Caco-2 (cell line): ENCODE results near the gene DNAJA3. TPM values are rescaled to one million over a fixed set of nuclear protein-coding genes. Genes with fewer than 3 reads are reported as not detected.

Experiments used
- BruUV-seq: library from RNA; stranded (reverse); fragments of 400-500 nt; replicated peaks from 2 replicates; lab custom pipeline; 2021; lab: Mats Ljungman, UMichigan
- CTCF ChIA-PET: fragments of 300-600 bp; sonication (Branson Sonifier 250); formaldehyde crosslinking; loops from one replicate; lab custom pipeline; 2022; ENCODE audit warnings: antibody characterized with exemption; lab: Charles Lee
- POLR2A ChIA-PET: fragments of 300-600 bp; sonication (Branson Sonifier 250); formaldehyde crosslinking; loops from one replicate; lab custom pipeline; 2022; ENCODE audit warnings: antibody characterized with exemption; lab: Charles Lee
- DNase-seq, 2 experiments: peaks; one replicate each; pipeline versions ENCODE4 v3.0.0 to v3.0.0-alpha.2; 2020 to 2022
- H3K27me3 ChIP-seq: replicated peaks from 2 replicates; pipeline ENCODE4 v1.6.0; 2011; ENCODE audit warnings: low read length; ENCODE audit not compliant: control insufficient read depth, insufficient read depth
- H3K36me3 ChIP-seq: 2 replicates; pipeline ENCODE4 v1.5.1; 2011; ENCODE audit warnings: low read length; ENCODE audit not compliant: control insufficient read depth, insufficient read depth
- H3K4me1 ChIP-seq: fragments of 250-450 bp; sonication (Bioruptor Pico); 2 replicates; pipeline ENCODE4 v1.5.1; 2020; ENCODE audit warnings: mild to moderate bottlenecking
- H3K4me3 ChIP-seq: 2 replicates; pipeline ENCODE4 v1.5.1; 2011; ENCODE audit warnings: low read depth, mild to moderate bottlenecking, control low read depth, low read length
- H3K9me3 ChIP-seq: fragments of 250-450 bp; sonication (Bioruptor Pico); 2 replicates; pipeline ENCODE4 v1.5.1; 2020; ENCODE audit warnings: mild to moderate bottlenecking, moderate library complexity
- H3K27ac Mint-ChIP-seq: one replicate; pipeline ENCODE4 v1.8.0; 2022; ENCODE audit warnings: mixed read lengths; ENCODE audit not compliant: unreplicated experiment
- H3K27me3 Mint-ChIP-seq: one replicate; pipeline ENCODE4 v1.8.0; 2022; ENCODE audit warnings: mixed read lengths; ENCODE audit not compliant: insufficient read depth, unreplicated experiment
- H3K36me3 Mint-ChIP-seq: one replicate; pipeline ENCODE4 v1.8.0; 2022; ENCODE audit warnings: mild to moderate bottlenecking, mixed read lengths; ENCODE audit not compliant: insufficient read depth, unreplicated experiment
- H3K4me1 Mint-ChIP-seq: one replicate; pipeline ENCODE4 v1.8.0; 2022; ENCODE audit warnings: low read depth, mixed read lengths; ENCODE audit not compliant: unreplicated experiment
- H3K4me3 Mint-ChIP-seq: one replicate; pipeline ENCODE4 v1.8.0; 2022; ENCODE audit warnings: mild to moderate bottlenecking, moderate library complexity, mixed read lengths; ENCODE audit not compliant: unreplicated experiment
- H3K9me3 Mint-ChIP-seq: one replicate; pipeline ENCODE4 v1.8.0; 2022; ENCODE audit warnings: mixed read lengths; ENCODE audit not compliant: unreplicated experiment
- intact Hi-C: fragments of 100-400 bp; cut with micrococcal nuclease; formaldehyde crosslinking; loops from one replicate; pipeline ENCODE4 v1.10.0; 2022; ENCODE audit not compliant: unreplicated experiment
- total RNA-seq: library from RNA; stranded (reverse); gene quantifications from 2 replicates; pipeline ENCODE4 v1.2.3, GENCODE V29; 2022
- TF ChIP-seq, protein P1 (sequence below), 2 experiments: fragments of 200-600 bp in 1 of 2; IDR thresholded peaks; 1 replicate in 1 of 2; 2 replicates in 1 of 2; pipeline versions ENCODE4 v1.5.1 to v1.8.0; 2011 to 2022; ENCODE audit warnings: antibody characterized with exemption in 1 of 2, control low read depth in 1 of 2, inconsistent platforms in 1 of 2, low read depth in 1 of 2, low read length in 1 of 2, mild to moderate bottlenecking in 1 of 2, moderate library complexity in 1 of 2; ENCODE audit not compliant: insufficient read depth in 1 of 2, severe bottlenecking in 1 of 2, unreplicated experiment in 1 of 2

The DNAJA3 gene
- total RNA-seq, 1 experiment from 2014 or later: 77.1 TPM

DNA sequence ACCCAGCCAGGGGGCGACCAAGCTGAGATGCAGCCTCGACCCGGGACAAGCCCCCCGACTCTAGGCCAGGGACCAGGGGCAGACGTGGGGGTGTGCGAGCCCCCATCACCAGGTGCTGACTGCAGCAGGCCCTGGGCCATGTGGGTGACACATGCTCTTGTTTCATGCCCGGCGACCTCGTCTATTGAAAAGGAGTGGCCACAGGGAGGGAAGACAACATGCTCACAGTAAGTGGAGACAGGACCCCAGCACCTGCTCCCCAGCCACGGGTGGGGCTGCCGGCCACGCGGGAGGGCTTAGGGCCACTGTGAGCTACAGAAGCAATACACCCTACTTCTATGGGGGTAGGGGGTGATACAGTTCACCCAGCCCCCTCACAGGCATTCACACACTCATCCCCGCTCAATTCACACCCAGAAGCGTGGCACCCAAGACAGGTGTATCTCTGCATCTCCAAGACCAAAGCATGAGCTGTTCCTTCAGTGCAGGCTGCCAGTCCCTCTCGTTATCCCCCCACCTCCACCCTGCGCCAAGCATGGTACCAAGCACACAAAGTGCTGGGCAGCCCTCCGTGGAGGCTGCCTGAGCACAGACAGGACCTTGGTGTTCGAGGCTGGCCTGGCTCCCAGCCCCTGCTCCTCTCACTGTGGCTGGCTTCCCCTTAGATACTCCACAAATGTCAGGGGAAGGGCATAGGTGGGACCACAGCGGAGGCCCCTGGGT, 40.4 kb upstream of the DNAJA3 start:
- H3K4me1 ChIP-seq: peaks cover 13% of the 10 kb centered on the region
- peaks cover 14% of the 10 kb centered on the region for H3K36me3 Mint-ChIP-seq
- H3K4me1 Mint-ChIP-seq: no peaks in the 10 kb centered on the region
- H3K9me3 Mint-ChIP-seq: no peaks in the 10 kb centered on the region
- no peak for DNase-seq
- no peak overlapping the region for H3K27ac Mint-ChIP-seq
- no peaks in the 10 kb centered on the region for H3K9me3 ChIP-seq
- intact Hi-C loops: no loop called here
- H3K27me3 Mint-ChIP-seq: no peaks in the 10 kb centered on the region
- TF ChIP-seq, protein P1, sequence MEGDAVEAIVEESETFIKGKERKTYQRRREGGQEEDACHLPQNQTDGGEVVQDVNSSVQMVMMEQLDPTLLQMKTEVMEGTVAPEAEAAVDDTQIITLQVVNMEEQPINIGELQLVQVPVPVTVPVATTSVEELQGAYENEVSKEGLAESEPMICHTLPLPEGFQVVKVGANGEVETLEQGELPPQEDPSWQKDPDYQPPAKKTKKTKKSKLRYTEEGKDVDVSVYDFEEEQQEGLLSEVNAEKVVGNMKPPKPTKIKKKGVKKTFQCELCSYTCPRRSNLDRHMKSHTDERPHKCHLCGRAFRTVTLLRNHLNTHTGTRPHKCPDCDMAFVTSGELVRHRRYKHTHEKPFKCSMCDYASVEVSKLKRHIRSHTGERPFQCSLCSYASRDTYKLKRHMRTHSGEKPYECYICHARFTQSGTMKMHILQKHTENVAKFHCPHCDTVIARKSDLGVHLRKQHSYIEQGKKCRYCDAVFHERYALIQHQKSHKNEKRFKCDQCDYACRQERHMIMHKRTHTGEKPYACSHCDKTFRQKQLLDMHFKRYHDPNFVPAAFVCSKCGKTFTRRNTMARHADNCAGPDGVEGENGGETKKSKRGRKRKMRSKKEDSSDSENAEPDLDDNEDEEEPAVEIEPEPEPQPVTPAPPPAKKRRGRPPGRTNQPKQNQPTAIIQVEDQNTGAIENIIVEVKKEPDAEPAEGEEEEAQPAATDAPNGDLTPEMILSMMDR (IDR thresholded peaks at IDR 0.05; ENCODE audit: insufficient read depth in 1 of 2, low read depth in 1 of 2, low read length in 1 of 2, severe bottlenecking in 1 of 2, unreplicated experiment in 1 of 2): no peak
- H3K4me3 Mint-ChIP-seq: no peak overlapping the region
- no peak overlapping the region for H3K4me3 ChIP-seq
- no TSS peak for BruUV-seq
- H3K27me3 ChIP-seq: no peaks in the 10 kb centered on the region
- no peaks in the 10 kb centered on the region for H3K36me3 ChIP-seq
- CTCF ChIA-PET: no interaction called here
- POLR2A ChIA-PET: no interaction called here

DNA sequence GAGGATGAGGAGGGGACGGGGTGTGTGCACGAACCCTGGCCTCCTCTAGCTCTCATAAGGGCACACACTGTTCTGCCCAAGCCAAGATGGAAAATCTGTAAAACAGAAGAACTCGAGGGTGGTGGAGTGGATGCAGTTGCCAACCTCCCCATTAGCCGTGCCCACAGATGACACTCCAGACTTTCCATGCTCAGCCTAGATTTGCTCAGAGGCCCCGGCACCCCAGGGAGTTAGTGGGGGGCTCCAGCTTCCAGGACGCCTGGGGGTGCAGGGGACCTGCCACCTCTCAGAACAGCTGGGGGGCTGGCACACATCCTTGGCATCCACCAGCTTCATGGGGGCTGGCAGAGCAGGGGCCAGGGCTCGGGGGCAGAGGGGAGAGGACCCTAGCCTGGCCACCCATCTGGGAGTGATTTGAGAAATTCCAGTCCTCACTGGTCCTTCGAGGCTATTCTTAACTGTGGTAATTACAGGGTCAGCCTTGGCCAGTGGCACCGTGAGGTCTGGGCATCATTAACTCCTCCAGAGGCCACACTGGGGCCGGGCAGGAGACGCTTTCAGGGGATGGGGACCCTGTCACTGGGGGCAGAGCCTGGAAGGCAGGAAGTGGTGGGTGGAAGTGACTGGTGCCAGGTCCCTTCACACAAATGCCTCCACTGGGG, 39.7 kb upstream of the DNAJA3 start:
- no peak overlapping the region for H3K4me3 Mint-ChIP-seq
- TF ChIP-seq, protein P1 (IDR thresholded peaks at IDR 0.05; ENCODE audit: insufficient read depth in 1 of 2, low read depth in 1 of 2, low read length in 1 of 2, severe bottlenecking in 1 of 2, unreplicated experiment in 1 of 2): no peak
- intact Hi-C loops: no loop called here
- no peak overlapping the region for H3K27ac Mint-ChIP-seq
- peaks cover 13% of the 10 kb centered on the region for H3K4me1 ChIP-seq
- CTCF ChIA-PET: no interaction called here
- H3K36me3 Mint-ChIP-seq: peaks cover 14% of the 10 kb centered on the region
- DNase-seq: no peak
- BruUV-seq: no TSS peak
- no peaks in the 10 kb centered on the region for H3K9me3 ChIP-seq
- no peak overlapping the region for H3K4me3 ChIP-seq
- POLR2A ChIA-PET: no interaction called here
- no peaks in the 10 kb centered on the region for H3K9me3 Mint-ChIP-seq
- no peaks in the 10 kb centered on the region for H3K36me3 ChIP-seq
- no peaks in the 10 kb centered on the region for H3K27me3 ChIP-seq
- H3K4me1 Mint-ChIP-seq: no peaks in the 10 kb centered on the region
- H3K27me3 Mint-ChIP-seq: no peaks in the 10 kb centered on the region

DNA sequence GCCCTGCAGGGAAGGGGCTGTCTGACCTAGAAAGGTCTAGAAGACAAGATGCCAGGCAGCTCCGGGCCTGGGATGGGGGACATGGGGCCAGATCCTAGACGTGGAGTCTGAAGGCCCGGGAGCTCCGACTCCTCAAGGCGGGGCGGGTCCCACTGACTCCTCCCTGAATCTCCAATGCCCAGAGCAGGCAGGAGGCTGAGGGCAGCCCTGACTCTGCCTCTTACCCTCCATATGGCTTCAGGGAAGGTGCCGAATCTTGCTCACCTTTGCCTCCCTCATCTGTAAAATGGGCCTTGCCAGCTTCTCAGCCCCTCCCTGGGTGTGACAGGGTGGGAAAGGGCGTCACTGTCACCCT, 39.2 kb upstream of the DNAJA3 start:
- Mint-ChIP-seq H3K9me3 (no peaks in the 10 kb centered on the region), H3K27ac (no peak overlapping the region), H3K27me3 (no peaks in the 10 kb centered on the region), H3K36me3 (peaks cover 14% of the 10 kb centered on the region), H3K4me3 (no peak overlapping the region), H3K4me1 (no peaks in the 10 kb centered on the region)
- H3K9me3 ChIP-seq: no peaks in the 10 kb centered on the region
- no peak for DNase-seq
- CTCF ChIA-PET: no interaction called here
- TF ChIP-seq, protein P1 (IDR thresholded peaks at IDR 0.05; ENCODE audit: insufficient read depth in 1 of 2, low read depth in 1 of 2, low read length in 1 of 2, severe bottlenecking in 1 of 2, unreplicated experiment in 1 of 2): no peak
- intact Hi-C loops: no loop called here
- POLR2A ChIA-PET: no interaction called here
- no peak overlapping the region for H3K4me3 ChIP-seq
- H3K4me1 ChIP-seq: peaks cover 13% of the 10 kb centered on the region
- BruUV-seq: no TSS peak
- H3K27me3 ChIP-seq: no peaks in the 10 kb centered on the region
- no peaks in the 10 kb centered on the region for H3K36me3 ChIP-seq
